NCI-H446 treated with DMSO at 0.1 percent for 48 hours (cell line): ENCODE data around the gene C9orf78.
A peak's percentile ranks its signal among the peaks of the same experiment; 100 is the strongest.
"Not testable (repeated sequence)": the region's sequence is repeated elsewhere in the genome, so short reads cannot be mapped to it uniquely, and the experiment has no call there.

ENCODE experiments used
- DNase-seq: peaks from one replicate; lab custom pipeline; 2025; lab: John Stamatoyannopoulos, UW

C9orf78 gene

DNA sequence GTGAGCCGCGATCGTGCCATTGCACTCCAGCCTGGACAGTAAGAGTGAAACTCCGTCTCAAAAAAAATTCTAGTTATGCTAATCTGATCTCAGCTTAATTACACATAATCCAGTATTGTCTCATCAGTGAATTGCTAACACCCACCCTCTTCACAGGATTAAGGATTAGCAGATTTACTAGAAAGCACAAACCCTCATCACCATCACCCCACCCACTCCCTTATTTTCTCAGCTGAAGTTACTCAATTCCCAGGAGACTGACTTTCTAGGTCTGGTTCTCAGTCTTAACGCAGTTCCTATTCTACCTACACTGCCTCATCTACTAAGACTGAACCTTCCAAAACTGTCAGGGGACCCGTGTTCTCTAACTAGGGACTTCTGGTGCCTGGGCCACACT lies 23.1 kb downstream of the C9orf78 start:
- no peak for DNase-seq

DNA sequence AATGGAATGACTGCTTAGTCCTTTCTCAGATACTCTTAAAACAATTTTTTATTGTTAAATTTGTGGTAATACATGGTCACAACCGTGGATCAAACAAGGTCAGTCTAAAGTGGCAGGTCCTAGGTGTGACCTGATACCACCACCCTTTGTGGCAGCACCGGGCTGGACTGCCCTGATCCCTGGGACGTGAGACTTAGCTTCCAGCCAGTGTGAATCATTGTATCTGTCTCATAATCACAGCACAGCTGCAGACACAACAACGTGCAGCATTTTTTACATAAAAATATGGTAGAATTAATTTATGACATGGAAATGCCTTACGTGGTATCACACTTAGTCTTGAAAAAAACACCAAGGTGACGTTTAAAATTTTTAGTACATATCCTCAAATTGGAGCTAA lies 24.3 kb downstream of the C9orf78 start:
- DNase-seq, result no peak

DNA sequence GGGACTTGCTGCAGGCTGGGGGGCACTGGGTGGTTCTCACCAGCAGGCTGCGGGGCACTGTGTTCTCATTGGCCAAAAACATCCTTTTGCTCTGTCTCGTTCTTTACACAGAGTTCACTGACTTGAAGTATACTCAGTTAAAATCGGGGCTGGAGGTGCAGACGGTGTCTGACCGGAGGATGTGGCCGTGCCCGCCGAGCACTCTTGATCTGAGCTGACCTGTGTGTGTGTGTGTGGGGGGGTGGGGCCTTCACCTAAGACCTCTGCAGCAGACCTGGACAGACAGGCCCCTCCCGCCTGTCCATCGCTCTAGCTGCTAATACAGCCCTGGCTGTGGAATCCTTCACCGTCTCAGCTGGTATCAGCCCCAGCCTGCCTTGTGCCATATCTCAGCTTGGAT lies 25.0 kb downstream of the C9orf78 start:
- DNase-seq, result no peak

DNA sequence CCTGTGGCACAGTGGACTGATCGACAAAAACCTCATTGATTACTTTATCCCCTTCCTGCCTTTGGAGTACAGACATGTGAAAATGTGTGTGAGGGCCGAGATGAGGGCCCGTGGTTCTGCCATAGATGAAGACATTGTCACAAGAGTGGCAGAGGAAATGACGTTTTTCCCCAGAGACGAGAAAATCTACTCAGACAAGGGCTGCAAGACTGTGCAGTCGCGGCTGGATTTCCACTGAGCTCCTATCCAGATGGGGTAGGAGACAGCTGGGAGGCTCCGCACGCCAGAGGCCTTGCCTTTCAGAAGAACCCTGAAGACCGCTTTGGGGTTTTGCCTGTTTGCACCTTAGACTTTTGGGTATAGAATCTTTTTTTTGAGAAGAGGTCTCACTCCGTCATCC lies 25.7 kb downstream of the C9orf78 start:
- DNase-seq, result no peak

DNA sequence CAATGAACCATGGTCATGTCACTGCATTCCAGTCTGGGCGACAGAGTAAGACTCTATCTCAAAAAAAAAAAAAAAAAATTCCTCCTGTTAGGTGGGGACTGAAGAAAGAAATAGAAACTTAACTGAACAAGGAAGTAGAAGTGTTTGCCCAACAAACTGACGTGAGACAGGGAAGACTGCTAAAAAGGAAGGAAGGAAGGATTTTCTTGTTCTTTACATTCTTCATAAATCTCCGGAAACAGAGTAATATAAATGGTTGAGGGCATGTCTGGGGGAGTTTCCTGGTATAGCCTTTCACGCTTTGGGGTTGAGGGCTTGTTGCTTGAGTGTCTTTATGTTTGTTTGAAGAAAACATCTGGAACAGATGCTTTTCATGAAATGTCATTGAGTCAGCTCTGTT lies 29.0 kb downstream of the C9orf78 start:
- no peak for DNase-seq

DNA sequence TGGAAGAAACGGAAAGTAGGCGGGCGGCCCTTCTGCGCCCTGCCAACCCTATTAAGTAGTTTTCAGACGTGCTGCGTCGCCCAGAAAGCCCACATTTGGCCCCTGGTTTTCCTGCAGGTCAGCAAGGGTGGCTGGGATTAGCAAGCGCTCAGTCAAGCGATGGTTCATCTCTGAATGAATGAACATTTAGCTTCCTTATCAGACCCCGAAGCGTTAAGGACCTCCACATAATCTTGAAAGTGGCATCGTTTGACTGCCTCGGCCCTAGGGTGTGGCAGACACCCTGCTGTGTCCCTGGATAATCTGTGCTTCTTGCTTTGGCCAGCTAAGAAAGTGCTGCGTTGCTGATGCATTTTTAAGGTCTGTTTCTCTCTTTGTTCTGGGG lies 31.4 kb downstream of the C9orf78 start:
- DNase-seq, result no peak

DNA sequence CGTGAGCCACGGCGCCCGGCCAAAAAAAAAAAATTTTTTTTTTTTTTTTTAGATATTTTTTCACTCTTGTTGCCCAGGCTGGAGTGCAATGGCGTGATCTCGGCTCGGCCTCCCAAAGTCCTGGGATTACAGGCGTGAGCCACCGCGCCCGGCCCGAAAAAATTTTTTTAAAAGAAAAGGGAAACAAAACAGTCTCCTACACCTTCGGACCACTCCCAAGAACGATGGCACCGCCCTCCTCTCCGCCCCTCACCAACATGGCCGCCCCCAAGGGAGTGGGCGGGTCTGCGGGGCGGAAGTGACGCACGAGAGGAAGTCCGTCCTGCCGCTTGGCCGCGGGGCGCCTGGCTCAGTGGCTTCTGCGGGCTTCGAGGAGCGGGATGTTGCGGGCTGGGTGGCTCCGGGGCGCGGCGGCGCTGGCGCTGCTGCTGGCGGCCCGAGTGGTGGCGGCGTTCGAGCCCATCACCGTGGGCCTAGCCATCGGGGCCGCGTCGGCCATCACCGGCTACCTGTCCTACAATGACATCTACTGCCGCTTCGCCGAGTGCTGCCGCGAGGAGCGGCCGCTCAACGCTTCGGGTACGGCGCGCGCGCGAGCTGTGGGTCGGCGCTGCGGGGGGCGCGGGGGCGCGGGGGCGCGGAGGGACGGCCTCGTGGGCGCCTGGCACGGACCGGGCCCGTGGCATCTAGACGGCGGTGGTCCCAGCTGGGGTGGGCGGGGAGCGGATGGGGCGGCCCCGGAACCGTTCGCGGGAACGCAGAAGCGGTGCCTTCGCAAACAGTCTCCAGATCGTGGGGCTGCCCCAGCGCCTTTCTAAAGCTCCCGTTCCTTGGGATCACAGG lies 32.0 kb downstream of the C9orf78 start, which contains the start of gene TOR1B:
Gene TOR1B, plus strand, starts transcription at position 352 of the 843 bp plus-strand sequence. Its CDS starts 29 bp downstream, at position 381.
- DNase-seq, result peak; percentile 64

DNA sequence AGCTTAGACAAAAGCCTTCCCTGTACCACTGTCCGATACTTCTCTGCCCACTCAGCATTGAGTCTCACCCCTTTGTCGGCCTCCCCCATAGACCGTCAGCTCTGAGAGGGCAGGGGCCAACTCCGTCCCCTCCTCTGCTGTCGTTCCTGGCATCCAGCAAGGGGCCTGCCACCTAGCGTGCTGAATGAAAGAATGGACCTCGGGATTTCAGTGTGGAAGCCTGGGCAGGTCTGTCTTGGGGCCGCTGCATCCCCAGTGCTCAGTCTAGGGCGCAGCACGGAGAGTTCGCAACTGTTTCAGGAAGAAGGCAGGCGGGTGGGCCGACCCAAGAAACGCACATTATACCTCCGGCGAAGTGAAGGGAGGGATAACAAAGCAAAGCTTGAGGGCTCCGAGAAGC lies 33.6 kb downstream of the C9orf78 start:
- DNase-seq, result no peak

DNA sequence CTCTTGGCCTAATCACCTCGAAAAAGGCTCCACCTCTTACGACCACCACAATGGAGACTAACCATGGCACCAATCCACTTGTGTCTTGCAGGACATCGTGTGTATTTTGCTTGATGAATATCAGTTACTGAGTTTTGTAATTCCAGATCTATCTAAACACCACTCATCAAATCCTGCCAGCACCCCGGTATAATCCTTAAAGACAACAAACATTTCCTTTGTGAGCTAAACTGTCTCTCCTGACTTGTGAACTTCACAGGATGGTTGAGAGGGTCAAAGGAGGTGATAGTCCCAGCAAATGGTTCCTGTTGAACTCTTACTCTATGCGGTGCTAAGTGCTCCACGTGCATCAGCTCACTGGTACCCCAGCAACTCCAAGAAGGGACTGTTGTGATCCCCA lies 36.1 kb downstream of the C9orf78 start:
- no peak for DNase-seq

DNA sequence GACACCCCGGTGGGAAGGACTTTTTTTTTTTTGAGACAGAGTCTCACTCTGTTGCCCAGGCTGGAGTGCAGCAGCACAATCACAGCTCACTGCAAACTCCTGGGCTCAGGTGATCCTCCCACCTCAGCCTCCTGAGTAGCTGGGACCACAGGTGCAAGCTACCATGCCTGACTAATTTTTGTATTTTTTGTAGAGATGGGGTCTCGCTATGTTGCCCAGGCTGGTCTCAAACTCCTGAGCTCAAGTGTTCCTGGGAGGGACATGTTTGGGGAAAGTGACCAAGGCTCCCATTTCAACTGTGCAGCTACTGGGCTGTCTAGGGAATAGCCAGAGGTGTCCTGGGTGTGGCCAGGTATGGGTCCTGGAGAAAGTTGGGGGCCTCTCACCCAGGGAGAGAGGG lies 39.0 kb downstream of the C9orf78 start:
- not testable (repeated sequence) for DNase-seq

DNA sequence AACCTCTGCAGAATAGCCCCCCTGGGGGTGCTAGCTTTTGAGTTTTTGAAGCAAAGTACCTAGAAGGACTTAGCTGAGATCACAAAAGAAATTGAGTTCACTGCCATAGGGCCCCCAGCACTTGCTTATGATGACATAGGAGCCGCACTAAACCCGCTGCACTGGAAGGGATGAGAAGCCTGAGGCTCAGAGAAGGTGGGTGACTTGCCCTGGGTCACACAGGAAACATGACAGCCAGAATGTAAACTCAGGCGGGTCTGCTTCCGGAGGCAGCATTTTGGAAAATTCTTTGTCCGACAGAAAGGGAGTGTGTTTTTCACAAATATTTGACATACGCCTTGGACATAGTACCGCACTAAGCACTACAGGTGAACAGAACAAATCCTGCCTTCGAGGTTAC lies 40.5 kb downstream of the C9orf78 start:
- no peak for DNase-seq

DNA sequence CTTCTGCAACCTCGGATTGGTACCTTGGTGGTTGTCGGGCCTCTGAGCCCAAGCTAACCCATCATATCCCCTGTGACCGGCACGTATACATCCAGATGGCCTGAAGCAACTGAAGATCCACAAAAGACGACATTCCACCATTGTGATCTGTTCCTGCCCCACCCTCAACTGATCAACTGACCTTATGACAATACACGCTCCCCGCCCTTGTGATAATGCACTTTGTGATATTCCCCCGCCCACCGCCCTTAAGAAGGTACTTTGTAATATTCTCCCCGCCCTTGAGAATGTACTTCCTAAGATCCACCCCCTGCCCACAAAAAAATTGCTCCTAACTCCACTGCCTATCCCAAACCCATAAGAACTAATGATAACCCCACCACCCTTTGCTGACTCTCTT lies 48.6 kb downstream of the C9orf78 start:
- DNase-seq, result no peak

DNA sequence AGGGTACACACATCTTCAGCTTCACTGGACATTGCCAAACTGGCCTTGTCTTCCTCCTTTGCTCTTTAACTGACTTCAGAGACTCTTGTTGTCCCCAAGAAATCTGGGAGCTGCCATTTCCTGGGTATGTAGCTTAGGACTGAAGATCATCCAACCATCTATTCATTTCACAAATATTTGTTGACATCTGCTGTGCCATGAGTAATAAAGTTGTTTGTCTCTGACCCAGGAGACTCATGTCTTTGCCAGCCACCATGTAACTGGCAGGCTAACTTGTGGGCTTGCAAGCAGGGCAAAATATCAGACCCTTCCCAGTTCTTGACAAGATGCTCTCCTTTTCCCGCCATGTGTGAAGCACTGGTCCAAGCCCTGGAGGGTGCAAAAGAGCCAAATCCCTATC lies 49.2 kb downstream of the C9orf78 start:
- DNase-seq, result no peak

DNA sequence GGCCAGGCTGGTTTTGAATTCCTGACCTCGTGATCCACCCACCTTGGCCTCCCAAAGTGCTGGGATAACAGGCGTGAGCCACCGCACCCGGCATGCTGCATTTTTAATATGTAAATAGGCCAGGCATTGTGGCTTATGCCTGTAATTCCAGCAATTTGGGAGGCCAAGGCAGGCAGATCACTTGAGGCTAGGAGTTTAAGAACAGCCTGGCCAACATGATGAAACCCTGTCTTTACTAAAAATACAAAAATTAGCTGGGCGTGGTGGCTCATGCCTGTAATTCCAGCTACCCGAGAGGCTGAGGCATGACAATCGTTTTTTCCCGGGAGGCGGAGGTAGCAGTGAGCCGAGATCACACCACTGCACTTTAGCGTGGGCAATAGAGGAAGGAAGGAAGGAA lies 50.1 kb downstream of the C9orf78 start:
- not testable (repeated sequence) for DNase-seq

DNA sequence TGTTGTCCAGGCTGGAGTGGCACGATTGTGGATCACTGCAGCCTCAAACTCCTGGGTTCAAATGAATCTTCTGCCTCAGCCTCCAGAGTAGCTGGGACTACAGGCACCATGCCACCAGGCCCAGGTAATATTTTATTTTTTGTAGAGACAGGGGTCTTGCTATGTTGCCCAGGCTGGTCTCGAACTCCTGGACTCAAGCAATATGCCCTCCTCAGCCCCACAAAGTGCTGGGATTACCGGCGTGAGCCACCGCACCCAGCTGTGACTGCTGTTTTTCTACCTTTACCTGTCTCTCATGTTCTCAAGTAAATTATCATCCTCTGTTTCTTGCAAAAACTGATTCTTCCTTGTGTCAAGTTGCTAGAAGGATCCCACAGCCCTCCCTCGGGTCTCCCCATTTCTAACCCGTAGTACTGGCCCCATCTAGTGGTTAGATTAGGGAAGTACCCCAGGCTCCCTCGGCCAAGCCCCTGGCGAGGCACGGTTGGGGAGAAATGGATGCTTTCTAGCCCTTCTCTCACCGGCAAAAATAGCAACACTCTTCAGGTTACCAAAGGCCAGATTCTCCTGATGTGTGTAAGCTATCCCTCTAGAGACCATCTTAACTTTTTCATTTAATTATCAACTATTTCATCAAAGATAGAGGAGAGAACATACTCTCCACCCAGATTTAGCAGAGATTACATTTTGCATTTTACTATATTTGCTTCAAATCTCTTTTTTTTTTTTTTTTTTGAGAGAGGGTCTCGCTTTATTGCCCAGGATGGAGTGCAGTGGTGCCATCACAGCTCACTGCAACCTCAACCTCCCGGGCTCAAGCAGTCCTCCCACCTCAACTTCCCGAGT lies 51.3 kb downstream of the C9orf78 start:
- no peak for DNase-seq

DNA sequence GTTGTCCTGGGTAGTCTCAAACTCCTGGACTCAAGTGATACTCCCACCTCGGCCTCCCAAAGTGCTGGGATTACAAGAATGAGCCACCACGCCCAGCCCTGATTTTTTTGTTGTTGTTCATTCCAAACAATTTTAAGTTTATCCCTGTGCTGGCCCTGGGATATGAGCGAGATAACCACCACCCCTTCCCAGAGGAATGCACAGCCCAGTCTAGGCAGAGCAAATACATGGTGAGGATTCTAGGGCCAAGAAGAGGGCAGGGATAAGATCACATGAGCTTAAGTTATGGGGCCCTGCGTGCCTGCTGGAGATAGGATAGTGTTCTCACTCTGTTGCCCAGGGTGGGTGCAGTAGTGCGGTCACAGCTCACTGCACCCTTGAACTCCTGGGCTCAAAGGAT lies 53.1 kb downstream of the C9orf78 start:
- no peak for DNase-seq

DNA sequence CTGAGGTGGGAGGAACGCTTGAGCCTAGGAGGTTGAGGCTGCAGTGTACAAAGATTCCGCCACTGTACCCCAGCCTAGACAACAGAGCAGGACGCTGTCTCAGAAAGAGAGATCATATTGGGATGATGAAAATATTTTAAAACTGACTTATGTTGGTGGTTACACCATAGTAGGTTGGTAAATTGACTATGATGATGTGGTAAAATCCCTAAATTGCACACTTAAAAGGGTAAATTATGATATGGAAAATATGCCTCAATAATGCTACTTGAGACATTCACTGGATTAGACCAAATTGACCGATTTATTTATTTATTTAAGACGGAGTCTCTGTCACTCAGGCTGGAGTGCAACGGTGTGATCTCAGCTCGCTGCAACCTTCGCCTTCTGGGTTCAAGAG lies 53.9 kb downstream of the C9orf78 start:
- DNase-seq, result no peak

DNA sequence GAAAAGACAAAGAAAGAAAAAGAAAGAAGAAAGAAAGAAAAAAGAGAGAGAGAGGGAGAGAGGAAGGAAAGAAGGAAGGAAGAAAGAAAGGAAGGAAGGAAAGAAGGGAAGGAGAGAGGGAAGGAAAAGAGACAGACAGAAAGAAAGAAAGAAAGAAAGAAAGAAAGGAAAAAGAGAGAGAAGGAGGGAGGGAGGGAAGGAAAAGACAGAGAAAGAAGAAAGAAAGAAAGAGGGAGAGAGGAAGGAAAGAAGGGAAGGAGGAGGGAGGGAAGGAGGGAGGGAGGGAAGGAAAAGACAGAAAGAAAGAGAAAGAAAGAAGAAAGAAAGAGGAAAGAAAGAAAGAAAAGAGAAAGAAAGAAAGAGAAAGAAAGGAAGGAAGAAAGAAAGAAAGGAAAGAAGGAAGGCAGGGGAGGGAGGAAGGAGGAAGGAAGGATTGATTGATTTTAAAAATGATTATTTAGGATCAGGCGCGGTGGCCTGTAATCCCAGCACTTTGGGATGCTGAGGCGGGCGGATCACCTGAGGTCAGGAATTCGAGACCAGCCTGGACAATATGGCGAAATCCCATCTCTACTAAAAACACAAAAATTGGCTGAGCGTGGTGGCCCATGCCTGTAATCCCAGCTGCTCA lies 55.4 kb downstream of the C9orf78 start:
- no peak for DNase-seq

DNA sequence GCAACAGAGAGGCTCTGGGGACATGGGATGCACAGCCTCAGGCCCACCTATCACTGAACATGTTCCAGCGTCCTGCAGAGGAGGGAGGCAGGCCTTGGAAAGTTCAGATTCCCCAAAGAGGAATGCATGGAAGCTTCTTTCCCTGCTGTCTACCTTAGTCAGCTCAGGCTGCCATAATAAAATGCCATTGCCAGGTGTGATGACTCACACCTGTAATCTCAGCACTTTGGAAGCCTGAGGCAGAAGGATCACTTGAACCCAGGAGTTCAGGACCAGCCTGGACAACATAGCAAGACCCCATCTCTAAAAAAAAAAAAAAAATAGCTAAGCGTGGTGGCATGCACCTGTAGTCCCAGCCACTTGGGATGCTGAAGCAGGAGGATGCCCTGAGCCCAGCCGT lies 56.6 kb downstream of the C9orf78 start:
- DNase-seq, result no peak

DNA sequence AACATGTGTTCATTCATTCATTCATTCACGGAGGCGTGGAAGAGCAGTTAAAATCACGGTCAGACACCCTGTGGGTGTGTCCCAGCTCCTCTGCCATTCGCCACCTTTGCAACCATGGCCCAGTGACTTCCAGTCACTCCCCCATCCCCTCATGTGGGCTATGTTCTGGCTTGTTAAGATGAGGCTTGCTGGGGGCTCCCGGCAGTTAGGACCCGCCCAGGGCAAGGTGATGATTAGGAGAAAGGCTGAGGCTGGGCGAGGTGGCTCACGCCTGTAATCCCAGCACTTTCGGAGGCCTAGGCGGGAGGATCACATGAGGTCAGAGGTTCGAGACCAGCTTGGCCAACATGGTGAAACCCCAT lies 57.3 kb downstream of the C9orf78 start:
- DNase-seq, result no peak
